Posterior vena cava (tissue), 2 donors: Measurements from ENCODE around the gene CAPN10. TPM values are rescaled to one million over a fixed set of nuclear protein-coding genes. Genes with fewer than 3 reads are reported as not detected.
A peak's percentile ranks its signal among the peaks of the same experiment; 100 is the strongest.

ENCODE experiments used
- DNase-seq: peaks from one replicate; pipeline ENCODE4 v3.0.0-alpha.2; 2020; ENCODE audit warnings: low spot score
- intact Hi-C, 2 donors: fragments of 100-400 bp; cut with DNase I; formaldehyde crosslinking; loops; one replicate each; pipeline versions ENCODE4 v1.14.1 to v1.14.2; 2022 to 2023
- total RNA-seq, 2 donors: library from RNA; stranded (reverse); fragmentation: NEBNext Ultra II Directional; extraction: Animal tissue kit (Norgen Biotek cat#: 25700); gene quantifications; one replicate each; pipeline ENCODE4 v1.2.1, GENCODE V29; 2021
- donor health status: DM: yes; HTN: yes; CAD: no.
- donor health status: DM: yes; HTN: yes; CAD: no.

CAPN10 gene
- total RNA-seq, 2 donors from 2014 or later, result 18.6 to 22.6 TPM

DNA sequence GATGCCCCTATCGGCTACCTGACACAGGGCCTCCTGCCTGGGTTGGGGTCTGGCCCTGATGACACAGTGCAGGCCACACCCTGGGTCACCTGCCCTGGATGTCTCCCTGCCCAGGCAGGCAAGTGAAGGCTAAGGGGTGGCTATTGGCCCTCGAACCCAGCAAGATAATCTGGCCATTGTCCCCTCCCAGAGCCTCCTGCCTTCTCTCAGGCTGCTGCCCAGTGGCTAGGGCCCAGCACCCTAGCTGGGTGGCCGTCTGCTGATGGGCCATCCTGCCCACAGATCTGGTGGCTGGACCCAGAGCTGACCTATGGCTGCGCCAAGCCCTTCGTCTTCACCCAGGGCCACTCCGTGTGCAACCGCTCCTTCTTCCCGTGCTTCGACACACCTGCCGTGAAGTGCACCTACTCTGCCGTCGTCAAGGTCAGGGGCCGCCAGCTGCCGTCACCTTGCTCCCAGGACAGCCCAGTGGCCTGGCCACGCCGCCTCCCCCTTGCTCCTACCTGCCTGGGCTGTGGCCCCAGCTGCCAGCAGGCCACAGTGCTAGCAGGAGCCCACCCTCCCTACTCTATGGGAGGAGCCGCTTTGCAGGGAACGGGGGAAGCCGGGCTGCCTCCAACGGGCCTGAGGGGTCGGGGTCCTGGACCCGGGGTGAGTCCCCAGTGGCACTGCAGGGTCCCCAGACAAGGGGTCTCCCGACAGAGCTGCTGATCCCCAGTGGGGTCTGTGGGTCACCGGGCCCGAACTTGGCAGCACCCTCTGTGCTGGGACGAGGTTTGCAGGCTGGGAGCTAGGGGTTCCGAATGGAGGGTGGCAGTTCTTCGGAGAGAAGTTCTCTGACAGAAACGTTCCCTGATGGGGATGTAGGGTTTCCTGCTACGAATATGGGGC is 14.1 kb upstream of the CAPN10 start:
- intact Hi-C loops, result no loop called here

DNA sequence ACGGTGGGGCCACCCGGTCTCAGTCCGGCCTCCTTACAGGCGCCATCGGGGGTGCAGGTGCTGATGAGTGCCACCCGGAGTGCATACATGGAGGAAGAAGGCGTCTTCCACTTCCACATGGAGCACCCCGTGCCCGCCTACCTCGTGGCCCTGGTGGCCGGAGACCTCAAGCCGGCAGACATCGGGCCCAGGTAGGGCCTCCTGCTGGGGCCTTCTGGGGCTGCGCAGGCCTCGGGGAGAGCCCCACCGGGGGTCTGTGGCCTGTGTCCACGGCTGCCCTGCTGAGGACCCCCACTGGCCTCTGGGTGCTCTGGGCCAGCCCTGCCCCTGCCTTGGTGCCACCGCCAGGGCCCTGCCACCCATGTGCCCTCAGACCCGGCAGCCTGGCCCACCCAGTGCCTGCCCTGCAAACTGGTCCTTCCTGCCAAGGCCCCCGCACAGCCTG is 13.4 kb upstream of the CAPN10 start:
- intact Hi-C loops, result no loop called here

More for the DNA sequence above, 14.1 kb upstream of the CAPN10 start:
- peak; percentile 75 for DNase-seq

DNA sequence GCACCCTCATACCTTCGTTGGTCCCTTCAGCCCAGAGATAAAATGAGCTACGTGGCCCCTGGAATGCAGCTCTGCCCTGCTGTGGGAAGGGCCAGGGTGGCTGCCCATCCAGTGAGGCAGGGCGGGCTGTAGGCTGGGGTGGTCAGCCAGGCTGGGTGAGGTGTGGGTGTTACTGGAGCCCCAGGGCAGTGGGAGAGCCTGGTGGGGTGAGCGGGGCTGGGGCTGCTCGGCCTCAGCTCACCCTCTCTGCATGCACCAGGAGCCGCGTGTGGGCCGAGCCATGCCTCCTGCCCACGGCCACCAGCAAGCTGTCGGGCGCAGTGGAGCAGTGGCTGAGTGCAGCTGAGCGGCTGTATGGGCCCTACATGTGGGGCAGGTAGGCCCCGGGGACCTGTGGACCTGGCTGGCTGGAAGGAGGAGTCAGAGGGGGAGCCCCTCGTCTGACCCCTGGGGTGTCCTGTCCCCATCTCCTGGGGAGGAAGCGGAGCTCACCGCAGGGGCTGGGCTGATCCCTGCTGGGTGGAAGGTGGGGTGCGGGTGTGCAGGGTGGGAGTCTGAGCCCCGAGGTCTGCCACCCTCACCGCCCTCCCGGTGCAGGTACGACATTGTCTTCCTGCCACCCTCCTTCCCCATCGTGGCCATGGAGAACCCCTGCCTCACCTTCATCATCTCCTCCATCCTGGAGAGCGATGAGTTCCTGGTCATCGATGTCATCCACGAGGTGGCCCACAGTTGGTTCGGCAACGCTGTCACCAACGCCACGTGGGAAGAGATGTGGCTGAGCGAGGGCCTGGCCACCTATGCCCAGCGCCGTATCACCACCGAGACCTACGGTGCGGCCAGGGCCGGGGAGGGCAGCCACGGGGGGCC is 12.8 kb upstream of the CAPN10 start:
- peak; percentile 72 for DNase-seq
- intact Hi-C loops, result no loop called here

More for the DNA sequence above, 13.4 kb upstream of the CAPN10 start:
- peak; percentile 72 for DNase-seq

DNA sequence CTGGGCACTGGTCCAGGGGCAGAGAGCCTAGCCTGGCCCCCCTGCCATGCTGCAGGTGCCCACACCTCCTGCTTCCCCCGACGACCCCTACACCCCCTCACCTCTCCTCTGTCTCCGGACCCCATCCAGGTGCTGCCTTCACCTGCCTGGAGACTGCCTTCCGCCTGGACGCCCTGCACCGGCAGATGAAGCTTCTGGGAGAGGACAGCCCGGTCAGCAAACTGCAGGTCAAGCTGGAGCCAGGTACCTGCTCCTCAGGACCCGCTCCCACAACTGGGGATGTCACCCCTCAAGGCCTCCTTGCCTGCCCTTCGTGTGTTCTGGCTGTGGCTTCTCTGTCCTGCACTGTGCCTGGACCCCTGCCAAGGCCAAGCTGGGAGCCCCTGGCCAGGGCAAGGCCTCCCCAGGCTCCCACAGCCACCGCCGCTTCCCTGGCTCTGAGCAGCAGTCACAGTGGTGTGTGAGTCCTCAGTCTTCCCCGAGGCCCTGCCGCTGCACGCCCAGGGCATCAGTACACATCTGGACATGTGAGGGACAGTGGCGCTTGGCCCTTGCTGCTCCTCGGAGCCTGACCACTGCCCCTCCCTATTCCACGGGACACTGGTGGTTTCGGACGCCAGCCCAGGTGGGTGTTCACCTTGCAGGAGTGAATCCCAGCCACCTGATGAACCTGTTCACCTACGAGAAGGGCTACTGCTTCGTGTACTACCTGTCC is 12.0 kb upstream of the CAPN10 start:
- DNase-seq, result peak; percentile 78
- intact Hi-C loops, result no loop called here

DNA sequence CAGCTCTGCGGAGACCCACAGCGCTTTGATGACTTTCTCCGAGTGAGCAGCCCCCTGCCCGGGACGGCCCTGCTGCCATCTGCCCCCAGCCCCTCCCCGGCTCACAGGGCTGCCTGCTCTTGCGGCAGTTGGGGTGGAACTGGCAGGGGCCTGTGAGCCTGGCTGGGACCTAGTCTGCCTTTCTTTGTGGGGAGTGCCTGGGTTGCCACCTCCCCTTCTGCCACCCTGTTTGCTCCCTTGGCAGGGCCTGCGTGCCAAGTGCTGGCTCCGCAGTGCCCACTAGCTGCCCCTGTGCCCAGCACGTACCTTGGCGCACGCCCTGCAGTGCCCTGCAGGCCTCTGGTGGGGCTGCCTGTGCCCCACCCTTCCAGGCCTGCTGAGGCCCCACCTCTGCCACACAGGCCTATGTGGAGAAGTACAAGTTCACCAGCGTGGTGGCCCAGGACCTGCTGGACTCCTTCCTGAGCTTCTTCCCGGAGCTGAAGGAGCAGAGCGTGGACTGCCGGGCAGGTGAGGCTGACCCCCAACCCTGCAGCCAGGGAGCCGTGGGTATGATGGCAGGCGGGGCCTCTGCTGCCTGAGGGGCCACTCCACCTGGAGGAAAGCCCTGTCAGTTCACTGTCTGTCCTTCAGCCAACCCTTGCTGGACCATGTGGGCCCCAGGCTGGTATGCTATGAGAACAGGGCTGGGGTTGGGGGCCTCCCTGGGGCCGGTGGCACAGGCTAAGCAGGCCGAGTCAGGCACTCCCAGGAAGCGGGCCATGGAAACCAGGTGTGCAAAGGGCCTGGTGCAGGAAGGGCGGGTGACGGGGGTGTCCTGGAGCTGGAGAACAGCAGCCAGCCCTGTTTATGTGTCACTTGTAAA is 11.2 kb upstream of the CAPN10 start:
- intact Hi-C loops, result no loop called here
- DNase-seq, result peak; percentile 74

DNA sequence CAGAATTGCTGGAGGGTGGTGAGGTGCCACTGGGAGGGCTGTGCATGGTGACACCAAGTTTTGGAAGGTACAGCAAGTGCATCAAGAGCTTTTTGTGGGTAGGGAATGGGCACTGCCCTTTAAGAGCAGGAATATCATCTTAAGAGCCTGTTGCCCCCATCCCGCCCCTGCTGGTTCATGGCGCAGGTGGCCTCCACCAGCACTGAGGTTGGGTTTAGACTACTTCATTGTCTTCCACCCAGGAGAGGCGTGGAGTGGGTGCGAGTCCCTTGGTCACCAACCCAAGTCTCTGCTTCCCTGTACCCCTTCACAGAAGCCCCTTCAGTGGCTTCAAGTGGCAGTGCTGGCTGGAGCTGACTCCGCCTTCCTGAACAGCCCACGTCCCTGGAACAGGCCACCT is 10.5 kb upstream of the CAPN10 start:
- intact Hi-C loops, result no loop called here
- DNase-seq, result no peak

DNA sequence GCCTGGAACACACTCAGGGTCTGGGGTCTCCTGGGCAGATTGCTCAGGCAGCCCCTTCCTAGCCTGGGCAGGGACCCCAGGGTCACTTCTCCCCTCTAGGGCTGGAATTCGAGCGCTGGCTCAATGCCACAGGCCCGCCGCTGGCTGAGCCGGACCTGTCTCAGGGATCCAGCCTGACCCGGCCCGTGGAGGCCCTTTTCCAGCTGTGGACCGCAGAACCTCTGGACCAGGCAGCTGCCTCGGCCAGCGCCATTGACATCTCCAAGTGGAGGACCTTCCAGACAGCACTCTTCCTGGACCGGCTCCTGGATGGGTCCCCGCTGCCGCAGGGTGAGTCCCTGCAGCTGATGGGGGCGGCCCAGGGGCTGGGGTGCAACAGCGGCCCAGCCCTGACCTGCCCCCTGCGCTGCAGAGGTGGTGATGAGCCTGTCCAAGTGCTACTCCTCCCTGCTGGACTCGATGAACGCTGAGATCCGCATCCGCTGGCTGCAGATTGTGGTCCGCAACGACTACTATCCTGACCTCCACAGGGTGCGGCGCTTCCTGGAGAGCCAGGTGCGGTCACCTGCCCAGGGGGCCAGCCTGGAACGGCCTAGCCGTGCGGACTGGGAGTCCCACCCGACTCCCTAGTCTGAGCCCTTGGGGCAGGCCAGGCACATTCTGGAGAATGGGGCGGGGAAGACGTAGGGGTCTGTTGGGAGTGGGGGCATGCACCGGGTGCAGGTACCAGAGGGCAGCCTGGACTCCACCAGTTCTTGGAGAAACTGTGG is 9.9 kb upstream of the CAPN10 start:
- DNase-seq, result no peak

DNA sequence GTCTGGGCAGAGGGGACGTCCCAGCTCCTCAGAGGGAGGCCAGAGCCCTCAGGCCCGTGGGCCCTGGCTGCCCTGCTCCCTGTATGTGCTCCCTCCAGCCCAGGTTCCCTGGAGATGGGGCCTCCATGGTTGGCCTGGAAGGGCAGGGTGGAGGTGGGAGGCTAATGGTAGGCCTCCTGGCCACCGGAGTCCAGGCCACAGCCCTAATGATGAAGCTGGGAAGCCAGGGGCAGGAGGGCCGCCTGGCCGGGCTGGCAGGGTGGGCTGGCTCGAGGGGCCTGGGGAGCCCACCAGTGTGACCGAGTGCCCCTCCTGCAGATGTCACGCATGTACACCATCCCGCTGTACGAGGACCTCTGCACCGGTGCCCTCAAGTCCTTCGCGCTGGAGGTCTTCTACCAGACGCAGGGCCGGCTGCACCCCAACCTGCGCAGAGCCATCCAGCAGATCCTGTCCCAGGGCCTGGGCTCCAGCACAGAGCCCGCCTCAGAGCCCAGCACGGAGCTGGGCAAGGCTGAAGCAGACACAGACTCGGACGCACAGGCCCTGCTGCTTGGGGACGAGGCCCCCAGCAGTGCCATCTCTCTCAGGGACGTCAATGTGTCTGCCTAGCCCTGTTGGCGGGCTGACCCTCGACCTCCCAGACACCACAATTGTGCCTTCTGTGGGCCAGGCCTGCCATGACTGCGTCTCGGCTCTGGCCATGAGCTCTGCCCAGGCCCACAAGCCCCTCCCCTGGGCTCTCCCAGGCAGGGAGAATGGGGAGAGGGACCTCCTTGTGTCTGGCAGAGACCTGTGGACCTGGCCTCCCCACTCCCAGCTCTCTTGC is 9.0 kb upstream of the CAPN10 start:
- intact Hi-C loops, result no loop called here
- DNase-seq, result no peak

More for the DNA sequence above, 9.9 kb upstream of the CAPN10 start:
- intact Hi-C loops, result no loop called here

DNA sequence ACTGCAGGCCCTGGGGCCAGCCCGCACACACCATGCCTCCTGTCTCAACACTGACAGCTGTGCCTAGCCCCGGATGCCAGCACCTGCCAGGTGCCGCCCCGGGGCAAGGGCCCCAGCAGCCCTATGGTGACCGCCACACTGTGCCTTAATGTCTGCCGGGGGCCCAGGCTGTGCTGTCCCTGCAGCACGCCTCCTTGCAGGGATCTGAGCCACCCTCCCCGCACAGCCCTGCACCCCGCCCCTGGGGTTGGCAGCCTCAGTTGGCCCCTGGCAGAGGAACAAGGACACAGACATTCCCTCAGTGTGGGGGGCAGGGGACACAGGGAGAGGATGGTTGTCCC is 8.5 kb upstream of the CAPN10 start:
- DNase-seq, result no peak
- intact Hi-C loops, result no loop called here

DNA sequence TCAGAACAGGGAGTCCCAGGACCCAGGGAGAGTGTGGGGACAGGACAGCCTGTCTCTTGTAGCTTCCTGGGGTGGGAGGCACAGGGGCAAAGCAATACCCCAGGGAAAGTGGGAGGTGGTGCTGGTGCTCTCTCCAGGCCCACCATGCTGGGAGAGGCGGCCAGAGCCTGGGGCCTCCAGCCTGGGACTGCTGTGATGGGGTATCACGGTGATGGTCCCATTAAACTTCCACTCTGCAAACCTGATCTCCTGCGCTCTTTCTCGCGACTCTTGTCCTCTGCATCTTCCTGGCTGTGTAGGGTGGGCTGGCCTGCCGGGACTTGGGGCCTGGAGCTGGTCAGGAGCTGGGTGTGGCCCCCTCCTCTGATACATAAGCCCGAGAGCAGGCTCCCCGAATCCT is 8.0 kb upstream of the CAPN10 start:
- DNase-seq, result no peak
- intact Hi-C loops, result no loop called here

DNA sequence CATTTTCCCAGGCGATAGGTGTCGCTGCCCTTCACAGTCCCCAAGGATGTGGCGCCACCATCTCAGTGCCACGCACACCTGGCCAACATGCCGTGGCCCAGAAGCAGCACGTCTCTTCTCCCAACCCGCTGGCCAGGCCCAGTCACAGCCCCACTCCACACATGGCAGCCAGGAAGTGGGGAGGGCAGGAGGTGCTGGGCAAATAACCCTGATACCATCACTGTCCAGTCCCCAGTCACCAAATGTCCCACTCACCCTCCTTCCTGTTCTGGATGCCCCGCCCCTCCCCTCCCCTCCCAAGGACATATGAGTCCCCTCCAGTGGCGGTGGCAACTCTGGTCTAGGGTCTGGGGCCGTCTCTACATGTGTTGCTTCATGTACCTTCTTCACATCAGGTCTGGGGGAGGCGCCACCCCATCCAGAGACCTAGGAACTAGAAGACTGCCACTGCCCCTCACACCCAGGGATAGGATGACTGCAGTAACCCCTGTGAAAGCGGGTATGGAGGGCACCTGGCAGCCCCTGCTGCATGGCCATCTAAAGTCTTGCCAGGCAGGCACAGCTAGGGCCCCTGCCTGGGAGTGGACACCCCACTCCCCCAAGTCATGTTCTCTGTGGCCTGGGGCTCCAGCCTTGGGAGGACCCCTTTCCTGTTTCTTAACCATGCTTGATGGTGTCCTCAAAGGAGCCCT is 7.3 kb upstream of the CAPN10 start:
- no peak for DNase-seq
- intact Hi-C loops, result no loop called here

DNA sequence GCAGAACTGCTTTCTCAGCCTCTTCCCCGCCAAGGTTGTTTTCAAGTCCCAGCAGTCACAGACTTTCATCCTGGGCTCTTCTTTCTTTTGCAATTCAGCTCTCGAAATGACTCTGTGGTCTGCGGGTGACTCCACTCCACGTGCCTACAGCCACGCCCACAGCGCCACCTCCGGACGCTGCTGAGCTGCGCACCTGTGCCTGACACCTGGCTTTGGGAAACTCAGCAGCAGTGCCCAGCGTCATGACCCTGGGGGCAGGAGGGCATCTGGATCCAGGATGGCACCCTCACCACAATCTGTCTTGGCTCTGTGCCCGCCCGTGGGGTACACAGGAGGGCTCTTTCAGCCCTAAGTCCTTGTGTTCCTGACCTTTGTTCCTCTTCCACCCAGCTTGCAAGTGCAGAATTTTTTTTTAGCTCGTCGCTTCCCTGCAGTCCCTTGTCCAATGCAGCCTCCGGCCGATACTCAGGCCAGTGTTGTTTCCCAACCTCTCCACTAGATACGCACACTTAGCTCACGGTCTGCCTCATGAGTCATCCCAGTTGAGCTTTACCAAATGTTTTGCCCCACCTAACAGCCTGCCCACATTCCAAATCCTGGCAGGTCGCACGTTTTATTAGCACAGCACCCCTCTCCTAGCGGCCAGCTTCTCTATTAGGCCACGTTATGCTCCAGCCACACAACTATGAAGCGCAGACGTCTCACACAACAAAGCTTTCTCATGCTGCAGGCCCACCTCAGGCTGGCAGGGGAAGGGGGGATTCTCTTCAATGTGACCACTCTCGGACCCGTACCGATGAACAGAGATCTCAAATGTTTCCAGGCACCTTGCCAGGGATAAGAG is 6.5 kb upstream of the CAPN10 start:
- intact Hi-C loops, result no loop called here
- DNase-seq, result no peak

DNA sequence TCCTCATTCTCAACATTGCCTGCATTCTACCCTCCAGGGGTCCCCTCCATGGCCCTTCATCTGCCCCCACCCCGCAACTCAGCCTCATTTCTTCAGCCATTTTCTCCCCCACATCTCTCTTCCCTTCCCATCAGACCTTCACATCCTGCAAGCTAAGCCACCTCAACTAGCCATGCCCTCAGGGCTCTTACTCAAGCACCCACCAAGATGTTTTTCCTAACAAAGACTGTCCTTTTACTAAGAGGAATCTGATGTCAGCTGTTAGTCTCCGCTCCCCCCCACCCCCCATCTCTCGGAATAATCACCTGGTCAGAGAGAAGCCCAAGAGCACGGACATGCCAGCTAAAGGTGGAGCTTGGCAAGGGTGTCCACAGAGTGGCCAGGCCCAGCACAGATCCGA is 4.7 kb upstream of the CAPN10 start:
- no peak for DNase-seq
- intact Hi-C loops, result no loop called here

DNA sequence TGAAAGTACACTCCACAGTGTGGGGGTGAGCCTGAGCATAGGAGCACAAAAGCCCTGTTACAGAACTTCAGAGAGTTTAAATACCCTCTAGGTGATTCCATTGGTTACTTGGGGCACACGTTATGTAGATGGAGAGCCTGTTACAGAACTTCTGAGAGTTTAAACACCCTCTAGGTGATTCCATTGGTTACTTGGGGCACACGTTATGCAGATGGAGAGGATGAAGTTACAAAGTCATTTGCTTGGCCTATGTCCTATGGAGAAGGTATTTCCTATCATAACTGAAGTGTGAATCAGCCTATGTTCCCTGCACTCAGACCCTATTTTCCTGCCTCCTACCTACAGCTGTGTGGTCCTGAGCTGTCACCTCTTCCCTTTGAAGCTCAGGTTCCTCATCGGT is 3.8 kb upstream of the CAPN10 start:
- DNase-seq, result no peak
- intact Hi-C loops, result no loop called here

DNA sequence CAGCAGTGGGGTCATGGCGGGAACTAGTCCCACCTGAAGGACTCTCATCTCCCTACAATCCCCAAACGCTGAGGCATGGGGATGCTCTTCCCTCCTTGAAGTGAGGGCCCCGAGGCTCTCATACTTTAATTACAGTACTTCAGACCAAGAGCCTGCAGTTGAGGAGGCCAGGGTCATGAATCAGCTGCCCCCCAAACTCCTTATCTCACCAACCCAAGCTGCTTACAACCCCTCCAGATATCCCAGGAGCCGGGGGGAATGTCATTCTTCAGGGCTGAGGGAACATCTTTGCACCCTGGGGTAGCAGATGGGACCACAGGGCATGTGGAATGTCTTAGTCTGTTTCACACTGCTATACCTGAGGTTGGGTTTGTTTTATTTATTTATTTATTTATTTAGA is 2.8 kb upstream of the CAPN10 start:
- no peak for DNase-seq
- intact Hi-C loops, result no loop called here

DNA sequence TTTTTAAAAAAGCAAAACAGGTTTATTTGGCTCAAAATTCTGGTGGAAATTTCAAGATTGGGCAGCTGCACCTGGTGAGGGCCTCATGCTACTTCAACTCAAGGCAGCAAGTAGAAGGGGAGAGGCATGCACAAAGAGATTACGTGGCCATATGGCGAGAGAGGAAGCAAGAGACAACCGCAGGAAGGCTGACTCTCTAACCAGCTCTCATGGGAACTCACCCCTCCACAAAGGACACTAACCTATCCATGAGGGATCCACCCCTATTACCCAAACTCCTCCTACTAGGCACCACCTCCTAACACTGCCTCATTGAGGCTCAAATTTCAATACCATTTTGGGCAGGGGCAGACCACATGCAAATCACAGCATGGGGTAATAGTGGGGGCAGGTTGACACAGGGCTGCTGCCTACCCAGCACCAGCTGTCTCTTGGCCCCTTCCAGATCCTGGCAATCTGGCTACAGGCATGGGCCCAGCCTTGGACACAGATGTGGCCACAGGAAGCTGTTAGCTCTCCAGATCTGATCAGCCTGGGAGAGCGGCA is 2.0 kb upstream of the CAPN10 start:
- peak; percentile 74 for DNase-seq
- intact Hi-C loops, result no loop called here
